ENCODE results near the gene ACAT2. TPM values are rescaled to one million over a fixed set of nuclear protein-coding genes. Genes with fewer than 3 reads are reported as not detected.

The ACAT2 gene
- total RNA-seq, 2 experiments from 2014 or later, result 21.4 to 25.8 TPM

DNA sequence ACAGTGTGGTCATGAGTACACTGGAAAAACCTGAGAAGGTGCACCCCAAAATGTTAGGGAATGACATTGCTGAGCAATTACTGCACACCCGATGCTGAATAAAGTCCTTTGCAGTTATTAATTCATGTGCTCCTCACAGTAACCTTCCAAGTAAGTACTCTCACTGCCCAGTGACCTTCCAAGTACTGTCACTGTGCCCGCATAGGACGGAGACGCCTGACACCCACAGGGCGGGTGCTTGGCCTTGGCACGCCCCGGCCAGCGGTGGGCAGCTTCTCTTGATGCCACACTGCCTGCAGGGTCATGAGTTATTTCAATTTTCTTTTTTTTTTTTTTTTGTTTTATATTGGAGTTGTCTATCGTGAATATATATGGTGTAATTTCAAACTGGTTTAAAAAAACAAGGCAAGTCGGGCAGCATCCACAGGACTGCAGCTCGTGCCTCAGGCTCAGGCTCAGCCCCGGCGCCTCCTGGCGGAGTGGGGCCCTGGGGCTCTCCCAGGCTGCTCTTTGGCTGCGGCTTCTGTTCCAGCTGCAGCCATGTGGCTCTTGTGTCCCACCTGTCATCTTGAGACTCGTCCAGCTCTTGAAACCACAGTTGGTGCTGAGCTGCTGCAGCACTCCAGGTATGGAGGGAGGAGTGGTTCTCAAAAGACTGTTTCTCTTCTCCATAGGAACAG is 65.3 kb downstream of the ACAT2 start:
- POLR2A ChIA-PET, result no interaction called here
- Histone ChIP-seq H3K27ac (ENCODE audit: low read depth in 1 of 2, low read length in 2 of 2) (no peak overlapping the region), H3K4me3 (ENCODE audit: low read length) (no peak overlapping the region), H3K4me1 (ENCODE audit: insufficient read depth, low read length) (peaks cover 5% of the 10 kb centered on the region), H3K27me3 (ENCODE audit: control insufficient read depth in 1 of 2, insufficient read depth in 2 of 2, low read length in 2 of 2) (no peaks in the 10 kb centered on the region), H3K9me3 (ENCODE audit: control insufficient read depth in 1 of 2, insufficient read depth in 1 of 2, low read length in 2 of 2) (peaks cover 0 to 3% of the 10 kb centered on the region in 2 experiments), H3K36me3 (ENCODE audit: insufficient read depth, low read length) (no peaks in the 10 kb centered on the region)
- Mint-ChIP-seq H3K27me3 (no peaks in the 10 kb centered on the region), H3K4me3 (no peak overlapping the region), H3K36me3 (ENCODE audit: low read depth) (no peaks in the 10 kb centered on the region), H3K9me3 (no peaks in the 10 kb centered on the region), H3K27ac (no peak overlapping the region), H3K4me1 (ENCODE audit: low read depth) (peaks cover 24% of the 10 kb centered on the region)
- ATAC-seq (ENCODE audit: poor library complexity), result no peak
- CTCF ChIA-PET, result no interaction called here
- no peak for DNase-seq
- TF ChIP-seq, protein P1, sequence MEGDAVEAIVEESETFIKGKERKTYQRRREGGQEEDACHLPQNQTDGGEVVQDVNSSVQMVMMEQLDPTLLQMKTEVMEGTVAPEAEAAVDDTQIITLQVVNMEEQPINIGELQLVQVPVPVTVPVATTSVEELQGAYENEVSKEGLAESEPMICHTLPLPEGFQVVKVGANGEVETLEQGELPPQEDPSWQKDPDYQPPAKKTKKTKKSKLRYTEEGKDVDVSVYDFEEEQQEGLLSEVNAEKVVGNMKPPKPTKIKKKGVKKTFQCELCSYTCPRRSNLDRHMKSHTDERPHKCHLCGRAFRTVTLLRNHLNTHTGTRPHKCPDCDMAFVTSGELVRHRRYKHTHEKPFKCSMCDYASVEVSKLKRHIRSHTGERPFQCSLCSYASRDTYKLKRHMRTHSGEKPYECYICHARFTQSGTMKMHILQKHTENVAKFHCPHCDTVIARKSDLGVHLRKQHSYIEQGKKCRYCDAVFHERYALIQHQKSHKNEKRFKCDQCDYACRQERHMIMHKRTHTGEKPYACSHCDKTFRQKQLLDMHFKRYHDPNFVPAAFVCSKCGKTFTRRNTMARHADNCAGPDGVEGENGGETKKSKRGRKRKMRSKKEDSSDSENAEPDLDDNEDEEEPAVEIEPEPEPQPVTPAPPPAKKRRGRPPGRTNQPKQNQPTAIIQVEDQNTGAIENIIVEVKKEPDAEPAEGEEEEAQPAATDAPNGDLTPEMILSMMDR (IDR thresholded peaks at IDR 0.05), result no peak
- intact Hi-C loops (cut with DNase I, micrococcal nuclease), result no loop called here

DNA sequence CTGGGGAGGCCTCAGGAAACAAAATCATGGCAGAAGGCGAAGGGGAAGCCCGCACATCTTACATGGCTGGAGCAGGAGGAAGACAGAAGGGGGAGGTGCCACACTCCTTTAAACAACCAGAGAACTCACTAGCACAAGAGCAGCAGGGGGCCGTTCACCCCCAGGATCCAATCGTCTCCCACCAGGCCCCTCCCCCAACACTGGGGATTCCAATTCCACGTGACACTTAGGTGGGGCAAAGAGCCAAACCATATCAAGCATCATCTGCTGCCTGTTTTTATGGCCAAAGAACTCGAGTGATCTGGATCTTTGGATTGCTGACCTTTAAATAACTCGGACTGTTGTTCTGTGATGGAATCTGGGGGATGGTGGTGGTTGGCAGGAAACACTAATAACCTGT is 66.2 kb downstream of the ACAT2 start:
- Histone ChIP-seq H3K4me1 (ENCODE audit: insufficient read depth, low read length) (peaks cover 8% of the 10 kb centered on the region), H3K27me3 (ENCODE audit: control insufficient read depth in 1 of 2, insufficient read depth in 2 of 2, low read length in 2 of 2) (no peaks in the 10 kb centered on the region), H3K9me3 (ENCODE audit: control insufficient read depth in 1 of 2, insufficient read depth in 1 of 2, low read length in 2 of 2) (peaks cover 0 to 3% of the 10 kb centered on the region in 2 experiments), H3K36me3 (ENCODE audit: insufficient read depth, low read length) (no peaks in the 10 kb centered on the region), H3K27ac (ENCODE audit: low read depth in 1 of 2, low read length in 2 of 2) (no peak overlapping the region), H3K4me3 (ENCODE audit: low read length) (no peak overlapping the region)
- Mint-ChIP-seq H3K27me3 (no peaks in the 10 kb centered on the region), H3K4me1 (ENCODE audit: low read depth) (peaks cover 23% of the 10 kb centered on the region), H3K36me3 (ENCODE audit: low read depth) (no peaks in the 10 kb centered on the region), H3K9me3 (no peaks in the 10 kb centered on the region), H3K27ac (no peak overlapping the region), H3K4me3 (no peak overlapping the region)
- ChIA-PET POLR2A (no interaction called here), CTCF (no interaction called here)
- intact Hi-C loops (cut with DNase I, micrococcal nuclease), result no loop called here
- TF ChIP-seq, protein P1 (IDR thresholded peaks at IDR 0.05), result no peak
- DNase-seq, result no peak
- no peak for ATAC-seq (ENCODE audit: poor library complexity)

Other genes with a start within 250 kb of the ACAT2 start
- gene SOD2, start 68.8 kb upstream of the ACAT2 start, total RNA-seq, result 100 to 1,000 TPM; 182 to 195 TPM
- 100 to 1,000 TPM; 211 to 227 TPM for gene WTAP, start 34.5 kb upstream of the ACAT2 start, total RNA-seq
- 100 to 1,000 TPM; 212 to 216 TPM for gene TCP1, start 27.6 kb downstream of the ACAT2 start, total RNA-seq
- gene MRPL18, start 28.4 kb downstream of the ACAT2 start, total RNA-seq, result 10 to 100 TPM in 1 of 2 experiments, 1 to 10 TPM in 1; 9.8 to 10.2 TPM
- gene PNLDC1, start 38.2 kb downstream of the ACAT2 start, total RNA-seq, result under 1 TPM in 1 of 2 experiments, not detected in 1; 0.14 TPM
- not detected for gene MAS1, start 128.9 kb downstream of the ACAT2 start, total RNA-seq
- 10 to 100 TPM; 43.8 to 46.7 TPM for gene IGF2R, start 207.0 kb downstream of the ACAT2 start, total RNA-seq

Measured in CD4-positive, alpha-beta T cell (primary cell).